NCI-H748 (cell line): ENCODE data around the gene PTPRJ.

Source experiments
- DNase-seq: peaks from one replicate; lab custom pipeline; 2025; ENCODE audit not compliant: unreplicated experiment; lab: John Stamatoyannopoulos, UW

PTPRJ gene

DNA sequence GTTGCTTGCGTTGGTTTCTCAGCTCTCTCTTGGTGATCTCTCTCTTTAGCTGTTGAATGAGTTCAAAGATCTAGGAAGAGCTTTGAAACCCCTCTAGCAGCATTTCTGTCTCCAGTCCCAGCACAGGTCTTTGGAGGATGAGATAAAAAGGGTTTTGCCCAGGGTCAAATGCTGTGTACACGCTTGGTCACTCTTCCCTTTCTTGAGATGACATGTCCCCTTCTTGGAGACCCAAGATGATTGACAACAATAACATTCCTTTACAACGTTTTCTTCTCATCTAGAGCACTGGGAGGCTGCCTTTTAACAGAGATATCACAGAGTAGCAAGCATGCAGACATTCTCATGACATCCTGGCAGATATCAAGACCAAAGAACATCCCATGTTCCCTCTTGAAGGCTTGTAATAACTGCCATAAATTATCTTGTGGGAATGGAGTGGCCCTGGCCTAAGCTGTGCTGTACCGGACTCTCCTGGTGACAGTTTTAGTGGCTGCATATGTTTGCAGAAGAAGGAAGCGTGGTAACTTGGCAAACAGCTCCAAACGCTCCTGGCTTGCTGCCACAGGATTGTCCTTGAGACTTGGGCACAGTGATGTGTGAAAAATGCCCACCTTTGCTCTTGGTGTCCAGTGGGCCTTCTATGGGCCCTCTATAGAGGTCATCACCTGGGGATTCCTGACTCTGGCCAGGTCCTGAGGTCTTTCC lies 107.8 kb downstream of the PTPRJ start:
- DNase-seq, result peak; percentile 35

DNA sequence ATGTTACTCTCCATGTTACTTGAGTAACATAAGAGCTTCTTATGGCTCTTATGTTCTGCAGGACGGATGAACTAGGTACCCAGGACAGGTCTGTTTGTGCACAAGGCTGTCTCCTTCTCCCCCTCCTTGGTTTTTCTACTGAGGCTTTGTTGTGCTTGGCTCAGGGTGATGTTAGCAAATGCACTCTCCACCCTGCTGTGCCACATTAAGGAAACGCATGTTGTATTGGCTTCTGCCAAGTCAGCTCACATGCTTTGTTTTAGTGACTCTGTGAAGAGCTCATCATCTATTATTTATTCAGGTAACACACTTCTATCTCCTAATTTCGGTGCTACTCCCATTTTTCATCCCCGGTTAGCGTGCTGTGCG lies 108.3 kb downstream of the PTPRJ start:
- DNase-seq, result peak; percentile 66

DNA sequence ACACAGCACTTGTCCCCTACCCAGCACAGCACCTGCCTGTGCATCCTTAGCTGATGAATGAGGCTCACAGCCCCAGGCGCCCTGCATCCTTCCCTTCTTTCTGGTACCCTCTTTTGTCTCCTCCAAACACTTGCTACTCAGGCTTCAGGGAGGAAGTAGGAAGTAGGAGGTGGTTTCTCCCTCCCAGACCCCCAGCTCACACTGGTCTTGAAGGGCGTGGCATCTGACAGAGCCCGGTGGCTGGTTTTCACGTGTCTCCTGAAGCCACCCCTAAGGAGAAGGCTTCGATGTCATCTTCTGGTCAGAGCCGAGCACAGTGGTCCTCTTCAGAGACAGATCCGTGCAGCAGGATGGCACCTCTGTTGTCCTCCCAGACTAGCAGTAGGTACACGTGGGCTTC lies 109.8 kb downstream of the PTPRJ start:
- no peak for DNase-seq

DNA sequence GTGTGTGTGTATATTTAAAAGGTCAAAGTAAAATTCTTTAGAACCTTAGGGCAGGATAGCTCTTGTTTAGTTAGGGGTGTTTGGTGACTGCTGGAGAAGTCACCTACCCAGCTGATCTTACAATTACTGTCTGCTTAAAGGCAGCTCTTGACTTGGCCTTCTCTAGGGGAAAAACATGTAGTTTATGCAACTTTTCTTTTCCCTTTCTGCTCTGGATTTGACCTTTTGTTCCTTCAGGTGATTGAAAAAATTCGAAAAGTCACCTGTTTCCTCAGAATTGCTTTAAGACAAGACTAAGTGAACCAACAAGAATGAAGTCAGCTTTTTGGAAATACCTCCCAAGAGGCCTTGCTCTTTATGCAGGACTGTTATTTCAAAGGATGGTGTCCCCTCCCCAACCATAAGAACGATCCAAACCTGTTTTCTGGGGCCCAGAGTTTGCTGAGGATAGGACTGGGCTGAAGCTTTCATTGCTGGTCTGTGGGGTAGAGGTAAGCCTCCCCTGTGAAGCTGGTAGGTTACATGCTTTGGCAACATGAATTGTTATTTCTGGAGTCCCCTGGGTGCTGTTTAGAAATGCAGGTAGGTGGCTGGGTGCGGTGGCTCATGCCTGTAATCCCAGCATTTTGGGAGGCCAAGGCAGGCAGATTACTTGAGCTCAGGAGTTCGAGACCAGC lies 111.2 kb downstream of the PTPRJ start:
- DNase-seq, result no peak

DNA sequence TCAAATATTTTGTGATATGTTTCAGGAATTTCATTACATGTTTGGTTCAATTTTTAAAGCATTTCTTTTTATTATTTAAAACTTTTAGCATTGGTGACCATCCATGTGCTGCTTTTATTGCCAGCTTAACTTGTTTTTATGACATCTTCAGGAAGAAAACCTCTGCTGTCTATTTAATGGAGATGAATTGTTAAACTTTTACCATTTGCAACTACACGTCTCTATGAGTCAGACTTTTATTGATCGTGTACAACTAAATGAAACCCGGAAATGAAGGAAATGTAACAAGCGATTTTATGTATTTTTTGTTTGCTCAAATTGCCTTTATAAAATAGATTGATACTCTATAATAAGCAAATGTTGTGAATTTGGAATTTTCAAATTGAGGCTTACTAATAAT lies 113.0 kb downstream of the PTPRJ start:
- DNase-seq, result no peak

DNA sequence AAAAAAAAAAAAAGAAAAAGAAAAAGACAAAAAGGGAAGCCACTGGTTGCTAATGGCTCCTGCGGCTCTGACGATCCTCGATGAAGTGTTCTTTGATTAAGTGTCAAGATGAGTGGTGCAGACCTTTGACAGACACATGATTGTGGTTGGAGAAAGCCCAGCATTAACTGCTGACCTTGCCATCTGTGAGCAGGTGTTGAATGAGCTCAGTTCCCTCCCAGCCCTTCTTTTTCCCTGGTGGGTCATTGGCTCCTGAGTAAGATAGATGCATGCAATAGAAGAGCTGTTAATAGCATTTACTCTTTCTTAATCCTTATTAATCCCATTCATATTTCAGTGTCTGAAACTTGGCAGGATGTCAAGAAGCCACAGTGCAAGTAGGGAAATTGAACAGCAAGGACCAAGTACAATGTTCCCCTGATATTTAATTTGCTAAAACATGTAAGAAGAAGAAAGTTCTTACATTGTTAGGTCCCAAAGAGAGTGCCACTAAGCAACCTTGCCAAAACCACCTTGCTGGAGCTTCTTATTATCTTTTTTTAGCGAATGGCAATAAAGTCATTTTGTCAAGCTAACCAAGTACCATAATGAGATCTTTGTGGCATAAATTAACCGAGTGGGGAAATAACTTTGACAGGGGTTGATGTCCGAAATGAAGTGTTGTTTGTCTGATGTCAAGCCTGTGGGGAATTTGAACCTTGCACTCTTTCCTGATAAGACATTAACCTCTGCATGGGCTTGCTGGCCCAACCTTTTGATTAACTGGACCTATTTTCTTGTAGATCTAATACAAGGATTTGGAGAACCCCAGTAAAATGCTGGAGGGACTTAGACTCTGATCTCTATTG lies 113.7 kb downstream of the PTPRJ start:
- peak; percentile 67 for DNase-seq

DNA sequence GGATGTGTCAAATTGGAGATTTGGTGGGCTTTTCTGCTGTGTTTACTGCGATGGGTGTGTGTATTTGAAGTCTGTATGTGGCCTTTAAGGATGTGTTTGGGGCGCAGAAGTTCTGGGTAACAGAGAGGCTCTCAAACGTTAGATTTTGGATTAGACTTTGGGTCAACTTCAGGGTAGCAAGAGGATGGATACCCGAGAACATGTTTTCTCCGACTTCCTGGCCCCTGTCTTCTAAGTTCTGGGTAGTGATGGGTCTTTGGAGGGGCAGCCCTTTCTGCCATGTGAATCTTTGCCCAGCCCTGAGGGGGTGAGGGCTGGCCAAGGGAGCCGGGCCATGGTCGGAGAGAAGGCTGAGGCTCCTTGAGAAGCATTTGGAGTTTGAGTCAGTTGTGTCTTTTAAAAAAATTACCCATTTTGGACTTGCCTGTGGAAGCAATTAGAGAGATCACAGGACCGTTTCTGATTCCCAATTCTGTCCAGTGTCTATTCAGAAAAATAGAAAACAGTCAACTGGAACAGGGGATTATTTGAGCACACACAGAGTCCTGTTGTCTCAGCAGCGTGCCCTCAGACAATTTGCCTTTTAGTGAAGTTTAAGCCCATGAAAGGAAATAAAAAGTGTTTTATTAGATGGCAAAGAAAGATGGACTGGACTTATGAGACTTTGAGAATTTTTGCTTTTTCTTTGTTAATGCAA lies 114.4 kb downstream of the PTPRJ start:
- no peak for DNase-seq

DNA sequence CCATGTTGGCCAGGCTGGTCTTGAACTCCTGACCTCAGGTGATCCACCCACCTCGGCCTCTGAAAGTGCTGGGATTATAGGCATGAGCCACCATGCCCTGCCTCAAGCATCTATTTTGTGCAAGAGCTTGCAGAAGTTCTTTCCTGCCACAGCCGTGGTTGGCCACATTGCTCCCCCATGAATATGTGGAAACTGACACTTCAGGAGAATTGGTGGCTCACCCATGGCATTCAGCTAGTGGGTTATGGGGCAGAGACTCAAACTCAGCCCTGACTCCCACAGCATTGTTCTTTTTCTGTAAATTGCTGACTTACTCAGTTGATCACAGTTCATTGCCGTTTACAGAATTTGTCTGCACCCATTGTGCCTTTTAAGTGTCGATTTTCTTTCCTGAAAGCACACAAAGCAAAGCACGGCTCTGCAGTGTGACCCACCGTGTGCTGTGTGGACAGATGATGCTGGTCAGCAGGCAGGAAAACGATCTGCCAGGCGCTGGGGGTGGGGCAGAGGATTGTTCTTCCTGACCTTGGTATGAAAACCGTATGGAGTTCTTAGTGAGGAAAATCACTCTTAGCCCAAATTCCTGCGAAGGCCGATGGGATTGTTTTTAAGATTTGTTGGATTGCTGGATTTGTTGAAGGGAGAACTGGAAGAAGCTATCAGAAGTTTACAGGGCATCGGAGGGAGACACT lies 115.6 kb downstream of the PTPRJ start:
- no peak for DNase-seq

DNA sequence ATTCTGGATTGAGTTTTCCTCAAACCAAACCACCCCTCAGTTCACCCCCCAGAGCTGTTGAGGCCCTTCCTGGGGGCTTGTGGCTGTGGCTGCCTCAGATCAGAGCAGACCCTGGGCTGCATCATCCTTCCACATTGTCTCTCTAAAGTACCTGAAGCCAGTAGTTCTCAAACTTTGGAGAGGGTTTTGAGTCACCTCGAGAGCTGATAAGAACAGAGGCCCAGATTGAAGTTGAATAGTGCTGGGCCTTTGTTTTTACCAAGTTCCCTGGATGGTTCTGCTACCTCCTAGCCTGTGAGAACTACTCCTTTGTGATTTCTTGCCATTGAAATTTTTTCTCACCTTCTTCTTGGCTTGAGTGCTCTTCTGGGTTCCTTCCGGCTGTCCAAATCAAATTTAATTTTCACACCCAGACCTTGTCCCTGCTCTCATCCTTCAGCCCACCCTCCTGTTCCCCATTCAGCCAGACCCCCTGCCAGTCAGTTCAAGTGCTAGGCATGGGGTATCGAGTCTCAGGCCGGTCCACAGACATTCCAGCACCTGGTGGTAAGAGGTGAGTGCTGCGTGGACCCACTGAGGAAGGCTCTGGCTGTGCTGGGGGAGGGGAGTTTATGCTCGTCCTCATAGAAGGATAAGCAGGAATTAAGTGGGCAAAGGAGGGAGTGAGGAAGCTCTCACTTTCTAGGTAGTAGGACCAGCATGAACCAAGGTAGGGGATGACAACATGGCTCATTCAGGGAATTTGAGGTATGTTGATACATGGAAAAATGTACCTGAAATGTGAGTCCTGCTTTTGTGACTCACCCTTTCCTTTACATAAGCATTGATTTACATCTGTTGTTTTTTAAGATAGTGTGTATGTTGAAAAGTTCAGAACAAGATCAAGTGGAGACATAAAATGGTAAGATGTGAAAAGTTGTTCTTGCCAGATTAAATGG lies 116.5 kb downstream of the PTPRJ start:
- DNase-seq, result no peak

DNA sequence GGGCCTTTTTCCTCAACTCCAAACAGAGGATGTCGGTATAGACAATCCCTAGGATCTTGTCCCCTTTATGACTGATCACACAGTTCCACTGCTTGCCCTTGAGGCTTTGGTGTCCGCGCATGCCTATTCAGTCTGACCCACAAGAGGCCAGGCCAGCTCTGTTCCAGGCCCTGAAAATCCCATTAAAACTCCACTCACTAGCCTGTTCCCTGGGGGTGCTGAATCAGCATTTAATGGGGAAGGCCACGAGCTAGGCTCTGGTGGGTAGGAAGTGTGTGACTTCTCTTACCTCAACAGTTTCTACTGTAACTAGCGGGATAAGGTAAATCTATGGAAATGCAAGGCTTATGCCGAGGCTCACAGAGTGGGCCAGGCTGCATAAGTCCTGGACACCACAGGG lies 117.7 kb downstream of the PTPRJ start:
- no peak for DNase-seq

DNA sequence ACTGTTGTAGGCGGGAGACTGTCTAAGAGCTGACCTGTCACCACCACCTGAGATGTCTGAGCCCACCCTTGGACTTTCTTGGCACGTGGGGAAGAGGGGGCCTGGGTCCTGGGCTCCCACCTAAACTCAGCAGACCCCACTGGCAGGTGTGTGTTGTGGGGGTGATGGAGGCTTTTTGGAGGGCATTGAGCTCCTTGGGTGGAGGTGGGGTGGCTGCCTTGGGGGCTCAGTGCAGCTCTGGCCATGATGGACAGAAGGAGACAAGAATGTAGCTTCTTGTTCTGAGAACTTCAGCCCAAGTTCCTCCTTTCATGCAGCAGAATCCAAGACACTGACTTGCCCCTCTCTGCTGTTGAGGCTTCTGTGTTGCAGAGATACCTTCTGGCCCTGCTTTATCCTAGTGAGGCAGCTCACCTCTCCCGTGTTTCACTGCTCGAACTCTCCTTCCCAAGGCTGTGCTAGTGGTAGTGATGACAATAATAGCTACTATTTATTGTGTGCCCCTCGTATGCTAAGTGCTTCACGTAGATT lies 119.6 kb downstream of the PTPRJ start:
- no peak for DNase-seq

DNA sequence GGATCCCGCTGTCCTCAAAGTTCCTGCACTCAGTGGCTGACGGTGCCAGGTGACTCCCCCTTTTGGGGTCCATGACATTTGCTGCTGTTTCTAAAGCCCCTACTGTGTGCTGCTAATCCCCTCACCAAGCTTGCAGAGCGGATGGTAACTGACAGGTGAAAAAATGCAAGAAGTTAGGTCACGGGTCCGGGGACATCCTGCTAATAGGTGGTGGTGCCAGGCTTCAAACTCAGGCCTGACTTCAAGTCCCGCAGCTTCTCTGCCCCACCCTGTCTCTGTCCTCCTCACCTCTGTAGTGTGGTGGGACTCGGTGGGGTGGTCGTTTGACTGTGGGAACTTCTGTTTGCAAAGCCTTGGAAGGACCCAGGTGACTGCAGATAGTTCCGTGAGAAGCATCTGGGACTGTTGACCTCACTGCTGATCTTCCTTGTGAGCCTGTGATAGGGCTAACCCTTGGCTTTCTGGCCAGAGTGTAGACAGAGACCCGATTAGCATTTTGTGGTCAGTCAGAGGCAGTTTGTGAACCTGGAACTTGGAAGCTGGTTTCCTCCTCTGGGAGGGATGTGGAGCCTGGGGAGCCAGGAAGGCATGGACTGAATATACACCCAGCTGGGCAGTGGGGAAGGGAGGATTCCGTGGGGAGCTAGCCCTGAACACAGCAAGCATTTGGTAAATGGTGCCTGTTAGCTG lies 120.8 kb downstream of the PTPRJ start:
- no peak for DNase-seq

DNA sequence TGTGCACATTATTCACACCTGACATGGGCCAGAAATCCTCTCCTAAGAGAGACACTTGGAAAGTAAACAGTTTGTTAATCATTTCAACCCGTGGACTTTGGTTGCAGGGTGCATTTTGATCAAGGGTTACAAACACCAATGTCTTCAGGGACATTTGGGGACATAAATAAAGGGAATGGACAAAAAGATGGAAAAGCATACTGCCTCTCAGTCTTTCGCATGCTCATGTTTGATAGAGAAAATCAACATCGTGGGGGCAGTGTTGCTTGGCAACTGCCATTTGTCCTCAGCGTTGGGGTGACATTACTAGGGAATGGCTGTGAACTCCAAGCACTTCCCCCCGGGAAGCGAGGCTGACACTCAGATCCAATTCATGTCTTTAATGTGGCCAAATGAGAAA lies 121.6 kb downstream of the PTPRJ start:
- DNase-seq, result no peak

DNA sequence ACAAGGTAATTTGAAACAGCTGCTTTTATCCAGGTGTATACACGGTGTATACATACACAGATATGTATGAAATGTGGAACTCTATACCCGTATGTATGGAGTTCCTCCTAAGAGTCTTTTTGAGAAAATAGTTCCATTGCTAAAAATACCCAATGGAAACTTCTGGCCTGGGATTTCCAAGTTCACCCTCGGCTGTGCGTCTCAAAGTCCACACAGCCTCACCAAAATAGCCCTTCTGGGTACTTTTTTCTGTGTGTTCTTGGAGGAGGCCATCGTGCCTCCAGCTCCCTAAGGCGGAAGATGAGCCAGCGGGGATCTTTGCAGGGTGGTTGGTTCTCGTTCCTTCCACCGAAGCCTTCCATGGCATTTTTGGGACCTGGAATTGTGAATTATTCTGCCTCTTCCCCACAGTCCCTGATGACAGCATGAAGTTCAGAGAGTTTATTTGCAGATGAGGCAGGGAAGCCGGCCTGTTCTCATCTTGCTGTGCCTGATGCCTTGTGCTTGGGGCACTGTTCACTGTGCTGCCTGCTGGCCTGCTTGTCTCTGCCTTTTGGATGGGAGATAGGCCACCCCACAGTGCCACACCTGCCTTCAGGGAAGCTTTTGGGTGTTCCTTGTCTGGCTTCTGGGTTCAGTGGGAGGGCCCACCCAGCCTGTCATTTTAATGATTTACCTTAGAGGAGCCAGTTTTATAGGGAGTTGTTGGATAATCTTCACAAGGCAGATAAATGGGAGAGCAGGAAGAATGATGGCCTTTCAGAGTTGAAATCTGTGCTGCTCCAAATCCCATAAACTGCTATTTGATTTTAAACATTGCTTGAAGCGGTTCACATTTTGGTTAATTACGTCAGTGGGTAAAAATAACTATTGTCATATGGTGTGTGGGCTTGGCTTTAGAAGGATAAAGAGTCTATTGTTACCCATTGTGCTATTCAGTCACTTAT lies 123.5 kb downstream of the PTPRJ start:
- DNase-seq, result peak; percentile 43

DNA sequence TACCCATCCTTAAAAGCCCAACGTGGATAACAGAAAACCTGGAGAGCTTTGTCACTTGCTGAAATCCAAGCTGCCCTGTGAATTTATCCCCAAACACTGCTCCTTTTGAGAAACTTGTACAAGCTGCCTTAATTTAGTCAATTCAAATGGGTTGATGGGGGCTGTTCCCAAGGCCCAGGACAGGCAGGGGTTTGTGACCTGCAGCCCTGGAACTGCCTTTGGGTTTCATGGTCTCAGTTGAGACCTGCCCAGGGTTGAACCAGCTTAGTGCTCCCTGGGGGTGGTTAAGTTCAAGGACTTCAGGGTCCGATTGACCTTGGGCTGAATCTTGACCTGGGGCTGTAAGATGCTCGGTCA lies 124.2 kb downstream of the PTPRJ start:
- no peak for DNase-seq

DNA sequence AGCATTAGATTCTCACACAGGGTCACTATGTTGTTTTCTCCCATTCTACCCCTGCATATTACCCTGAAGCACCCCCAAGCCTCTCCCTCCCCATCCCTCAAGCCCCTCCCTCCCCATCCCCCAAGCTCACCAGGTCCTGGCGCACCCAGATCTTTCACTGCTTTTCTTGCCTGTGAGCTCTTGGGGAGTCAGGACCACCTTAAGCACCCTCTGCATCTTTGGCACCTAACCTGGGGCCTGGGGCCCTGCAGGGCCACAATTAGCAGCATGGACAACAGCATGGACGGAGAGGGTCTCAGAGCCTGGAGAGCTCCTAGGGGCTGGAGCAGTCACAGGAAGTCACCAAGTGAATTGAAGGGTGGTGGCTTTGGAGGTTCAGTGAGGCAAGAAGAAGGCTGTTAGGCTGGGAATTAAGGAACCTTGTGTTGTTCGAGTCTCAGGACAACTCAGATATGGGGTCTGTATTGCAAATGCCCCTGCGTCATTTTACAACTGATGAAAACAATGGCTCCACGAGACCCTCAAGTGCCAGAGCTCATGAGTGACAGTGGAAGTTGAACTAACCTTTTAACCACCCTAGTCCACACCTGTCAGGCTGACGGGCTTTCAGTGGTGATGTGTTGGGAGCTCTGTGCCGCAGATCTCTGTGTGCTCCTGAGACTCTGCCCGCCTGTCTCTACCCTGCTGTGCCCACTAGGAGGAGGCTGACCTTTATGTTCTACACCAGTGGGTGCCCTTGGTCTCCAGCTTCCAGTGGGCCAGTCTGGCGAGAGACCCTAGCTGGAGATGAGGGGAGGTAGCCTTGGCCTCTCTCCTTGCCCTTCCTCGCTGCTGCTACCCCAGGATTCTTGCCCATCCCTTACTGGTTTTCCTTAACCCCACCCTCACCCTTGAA lies 125.0 kb downstream of the PTPRJ start:
- no peak for DNase-seq

DNA sequence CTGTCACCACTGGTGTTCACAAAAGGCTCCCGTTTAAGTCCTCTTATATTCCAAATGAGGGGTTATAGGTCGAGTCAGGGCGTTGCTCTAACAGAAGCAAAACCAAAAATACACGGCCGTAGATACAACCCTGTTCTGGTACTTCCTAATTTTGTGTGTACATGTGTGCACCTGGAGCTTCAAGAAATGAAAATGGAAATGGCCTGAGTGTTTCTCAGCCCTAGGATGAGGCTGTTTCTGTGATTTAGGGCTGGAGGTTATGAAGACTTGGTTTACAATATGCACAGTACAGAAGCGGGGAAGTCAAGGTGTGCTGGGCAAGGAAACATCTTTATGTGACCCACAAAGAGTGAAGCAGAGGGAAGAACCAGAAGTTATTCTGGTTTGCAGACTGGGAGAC lies 125.8 kb downstream of the PTPRJ start:
- DNase-seq, result no peak
